LNCAP (cell line): ENCODE results near the gene CFL2.

ENCODE experiments used
- TF ChIP-seq, protein P1 (sequence below): fragments of 450-650 bp; IDR thresholded peaks from 2 replicates; pipeline ENCODE4 v1.5.1; 2017; ENCODE audit warnings: mild to moderate bottlenecking

Gene CFL2

GRCh38 chr14:34662561-34663088 is 51.8 kb downstream of the CFL2 start:
- TF ChIP-seq, protein P1, sequence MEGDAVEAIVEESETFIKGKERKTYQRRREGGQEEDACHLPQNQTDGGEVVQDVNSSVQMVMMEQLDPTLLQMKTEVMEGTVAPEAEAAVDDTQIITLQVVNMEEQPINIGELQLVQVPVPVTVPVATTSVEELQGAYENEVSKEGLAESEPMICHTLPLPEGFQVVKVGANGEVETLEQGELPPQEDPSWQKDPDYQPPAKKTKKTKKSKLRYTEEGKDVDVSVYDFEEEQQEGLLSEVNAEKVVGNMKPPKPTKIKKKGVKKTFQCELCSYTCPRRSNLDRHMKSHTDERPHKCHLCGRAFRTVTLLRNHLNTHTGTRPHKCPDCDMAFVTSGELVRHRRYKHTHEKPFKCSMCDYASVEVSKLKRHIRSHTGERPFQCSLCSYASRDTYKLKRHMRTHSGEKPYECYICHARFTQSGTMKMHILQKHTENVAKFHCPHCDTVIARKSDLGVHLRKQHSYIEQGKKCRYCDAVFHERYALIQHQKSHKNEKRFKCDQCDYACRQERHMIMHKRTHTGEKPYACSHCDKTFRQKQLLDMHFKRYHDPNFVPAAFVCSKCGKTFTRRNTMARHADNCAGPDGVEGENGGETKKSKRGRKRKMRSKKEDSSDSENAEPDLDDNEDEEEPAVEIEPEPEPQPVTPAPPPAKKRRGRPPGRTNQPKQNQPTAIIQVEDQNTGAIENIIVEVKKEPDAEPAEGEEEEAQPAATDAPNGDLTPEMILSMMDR: no peak

- TF ChIP-seq, protein P1: no peak
Measured at GRCh38 chr14:34660796-34661195, 53.6 kb downstream of the CFL2 start.
